ENCODE data around the gene PIM1. TPM values are rescaled to one million over a fixed set of nuclear protein-coding genes. Genes with fewer than 3 reads are reported as not detected.

PIM1 gene
- total and polyA plus RNA-seq, 9 of the 15 experiments (the other 6 are each of a cell fraction or from before 2014, with no cell fraction given), result 19.0 to 789 (median 212) TPM

GRCh38 chr6:37136821-37137200 is 33.1 kb upstream of the PIM1 start:
- ATAC-seq (no peak), DNase-seq (ENCODE audit: extremely low read depth in 1 of 4, low spot score in 3 of 4) (no peak), FAIRE-seq (no peak)
- peaks cover 18 to 22% of the 10 kb centered on the region in 2 experiments for H3K4me1 ChIP-seq (replicated peaks in 1 of 2; ENCODE audit: control insufficient read depth in 2 of 2, insufficient read depth in 2 of 2, low read length in 2 of 2)
- H3K27me3 ChIP-seq (ENCODE audit: control insufficient read depth in 2 of 2, insufficient read depth in 2 of 2, low read length in 2 of 2), result no peaks in the 10 kb centered on the region
- intact Hi-C loops (cut with micrococcal nuclease) (no loop called here), in situ Hi-C loops (cut with MboI) (no loop called here)
- BruUV-seq (replicated peaks), result no TSS peak
- TF ChIP-seq ZNF592 (IDR thresholded peaks at IDR 0.05) (no peak), ZBTB34 (CRISPR knock-in tag; IDR thresholded peaks at IDR 0.05) (no peak), MCM5 (IDR thresholded peaks at IDR 0.05; ENCODE audit: low read depth) (no peak), MEIS2 (IDR thresholded peaks at IDR 0.05; ENCODE audit: partially characterized antibody) (no peak), RAD51 (IDR thresholded peaks at IDR 0.05; ENCODE audit: borderline replicate concordance, low read depth) (no peak), THRAP3 (IDR thresholded peaks at IDR 0.05; ENCODE audit: borderline replicate concordance) (no peak), SP1 (CRISPR knock-in tag; IDR thresholded peaks at IDR 0.05) (no peak)
- TF ChIP-seq, protein P1, sequence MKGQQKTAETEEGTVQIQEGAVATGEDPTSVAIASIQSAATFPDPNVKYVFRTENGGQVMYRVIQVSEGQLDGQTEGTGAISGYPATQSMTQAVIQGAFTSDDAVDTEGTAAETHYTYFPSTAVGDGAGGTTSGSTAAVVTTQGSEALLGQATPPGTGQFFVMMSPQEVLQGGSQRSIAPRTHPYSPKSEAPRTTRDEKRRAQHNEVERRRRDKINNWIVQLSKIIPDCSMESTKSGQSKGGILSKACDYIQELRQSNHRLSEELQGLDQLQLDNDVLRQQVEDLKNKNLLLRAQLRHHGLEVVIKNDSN (CRISPR knock-in tag; IDR thresholded peaks at IDR 0.05), result no peak
- no peaks in the 10 kb centered on the region for H4K20me1 ChIP-seq (replicated peaks; ENCODE audit: control insufficient read depth, insufficient read depth, low read length)
- ChIA-PET CTCF (ENCODE audit: low intra/inter-chr PET ratio) (no interaction called here), POLR2A (interaction anchor here (0.6 to 1.6 kb wide), 3 partner anchors 10 to 155 kb away, joined by 3 to 5 read pairs (median 3); no protein-coding TSS in a partner anchor)
- no peaks in the 10 kb centered on the region for H3K9me1 ChIP-seq (ENCODE audit: control insufficient read depth, insufficient read depth, low read length)
- H3K36me3 ChIP-seq (ENCODE audit: control insufficient read depth, insufficient read depth, low read length), result no peaks in the 10 kb centered on the region
- WGBS (ENCODE audit: insufficient coverage, low coverage, missing lambda C conversion rate), result 74% methylated on average over 7 of the region's 7 CpGs
- H3K4me3 ChIP-seq, result no peak overlapping the region
- H3K9ac ChIP-seq (ENCODE audit: insufficient read depth in 1 of 2, low read depth in 2 of 2, low read length in 2 of 2), result no peak overlapping the region; a peak in 1 of 4 replicates
- H3K27ac ChIP-seq (ENCODE audit: extremely low read depth, low read depth, low read length), result no peak overlapping the region
- peak overlapping the region; percentile 68 for H2AFZ ChIP-seq (ENCODE audit: low read depth, low read length)
- no peaks in the 10 kb centered on the region for H3K79me2 ChIP-seq (ENCODE audit: control insufficient read depth, insufficient read depth, low read length)
- H3K4me2 ChIP-seq (ENCODE audit: insufficient read depth, low read length), result no peak overlapping the region
- no peaks in the 10 kb centered on the region for H3K9me3 ChIP-seq (replicated peaks; ENCODE audit: control insufficient read depth, insufficient read depth, low read depth, low read length)
